HepG2 (cell line): ENCODE data around the gene PRPF38B. TPM values are rescaled to one million over a fixed set of nuclear protein-coding genes. Genes with fewer than 3 reads are reported as not detected.

Source experiments
- ATAC-seq: fragments of 200-7000 bp; cut with Tn5 transposase; 3 replicates; pipeline ENCODE4 v1.9.1; 2020; ENCODE audit warnings: mild to moderate bottlenecking, moderate library complexity
- BruUV-seq: library from RNA; stranded (reverse); fragments of 400-500 nt; replicated peaks from 2 replicates; lab custom pipeline; 2021; lab: Mats Ljungman, UMichigan
- CTCF ChIA-PET: fragments of 300-600 bp; formaldehyde crosslinking; extraction: SDS; loops from one replicate; lab custom pipeline; 2021; ENCODE audit warnings: low total read pairs, inconsistent platforms, low intra/inter-chr PET ratio; lab: Yijun Ruan, JAX
- POLR2A ChIA-PET: fragments of 350-600 bp; sonication (Branson Sonifier 250); formaldehyde crosslinking; loops from one replicate; lab custom pipeline; 2020; ENCODE audit warnings: antibody characterized with exemption, inconsistent platforms; lab: Yijun Ruan, JAX
- DNase-seq: peaks from one replicate; pipeline ENCODE4 v3.0.0-alpha.2; 2015; ENCODE audit warnings: low spot score
- FAIRE-seq: peaks from 3 replicates; lab custom pipeline; 2011; peaks lifted over from hg19 to GRCh38; lab: Jason Lieb, UNC
- H2AFZ ChIP-seq: one replicate; pipeline ENCODE4 v1.6.1; 2011; ENCODE audit warnings: low read length, inconsistent platforms
- H3K27ac ChIP-seq: fragments of 300-600 bp; 3 replicates; pipeline ENCODE4 v1.8.0; 2011; ENCODE audit warnings: mixed run types, mild to moderate bottlenecking, mixed read lengths, low read length, inconsistent platforms; ENCODE audit not compliant: insufficient read depth; ENCODE audit errors: extremely low read length
- H3K27me3 ChIP-seq, 2 experiments: fragments of 200-600 bp in 1 of 2; 2 replicates in 1 of 2; 3 replicates in 1 of 2; pipeline versions ENCODE4 v1.6.0 to v1.8.0; 2011; ENCODE audit warnings: low read length in 2 of 2, mild to moderate bottlenecking in 2 of 2, moderate library complexity in 2 of 2, inconsistent platforms in 1 of 2; ENCODE audit not compliant: insufficient read depth in 2 of 2, control insufficient read depth in 1 of 2
- H3K36me3 ChIP-seq, 2 experiments: fragments of 200-600 bp in 1 of 2; replicated peaks in 1 of 2; 2 replicates in 1 of 2; 3 replicates in 1 of 2; pipeline versions ENCODE4 v1.5.1 to v1.8.0; 2011; ENCODE audit warnings: low read length in 2 of 2, inconsistent platforms in 1 of 2; ENCODE audit not compliant: insufficient read depth in 2 of 2, control insufficient read depth in 1 of 2
- H3K4me1 ChIP-seq: 2 replicates; pipeline ENCODE4 v1.5.1; 2012; ENCODE audit warnings: low read length, inconsistent platforms; ENCODE audit not compliant: insufficient read depth
- H3K4me2 ChIP-seq: 2 replicates; pipeline ENCODE4 v1.6.0; 2011; ENCODE audit warnings: low read depth, low read length, inconsistent platforms
- H3K4me3 ChIP-seq, 3 experiments: fragments of 200-600 bp in 1 of 3; sonication (generic), shearing (Covaris generic) in 1 of 3; replicated peaks in 1 of 3; 2 replicates each; pipeline ENCODE4 v1.5.1; 2011 to 2016; ENCODE audit warnings: low read length in 3 of 3, inconsistent platforms in 2 of 3, low read depth in 2 of 3, mild to moderate bottlenecking in 2 of 3, control low read depth in 1 of 3, mixed read lengths in 1 of 3; ENCODE audit not compliant: insufficient read depth in 1 of 3
- H3K79me2 ChIP-seq: one replicate; pipeline ENCODE4 v1.6.1; 2011; ENCODE audit warnings: low read length, inconsistent platforms; ENCODE audit not compliant: insufficient read depth
- H3K9ac ChIP-seq: 2 replicates; pipeline ENCODE4 v1.6.0; 2011; ENCODE audit warnings: mild to moderate bottlenecking, low read depth, low read length, inconsistent platforms; ENCODE audit not compliant: insufficient read depth
- H3K9me3 ChIP-seq: 2 replicates; pipeline ENCODE4 v1.5.1; 2012; ENCODE audit warnings: mild to moderate bottlenecking, low read length
- H4K20me1 ChIP-seq: 2 replicates; pipeline ENCODE4 v1.6.0; 2011; ENCODE audit warnings: inconsistent platforms, mild to moderate bottlenecking, low read length, moderate library complexity; ENCODE audit not compliant: insufficient read depth
- LCORL ChIP-seq, 2 experiments: fragments of 450-650 bp in 1 of 2; sonication (generic) in 1 of 2; formaldehyde crosslinking in 1 of 2; IDR thresholded peaks; 2 replicates each; pipeline versions ENCODE4 v1.5.0 to v1.6.1; 2017 to 2020; ENCODE audit warnings: antibody characterized with exemption in 1 of 2, missing genetic modification reagents in 1 of 2
- SMC3 ChIP-seq: IDR thresholded peaks from 2 replicates; pipeline ENCODE4 v1.6.1; 2011; ENCODE audit warnings: low read length, improper control_type of control experiment
- STAG1 ChIP-seq: sonication (generic); formaldehyde crosslinking; IDR thresholded peaks from 2 replicates; pipeline ENCODE4 v1.4.0; 2020; ENCODE audit warnings: missing genetic modification reagents
- ZNF430 ChIP-seq: sonication (generic); formaldehyde crosslinking; IDR thresholded peaks from 2 replicates; pipeline ENCODE4 v1.9.0; 2021; ENCODE audit warnings: mild to moderate bottlenecking, missing genetic modification reagents
- WGBS: methylation state at CpG from one replicate; pipeline ENCODE4 v1.1.6; 2017; ENCODE audit warnings: low lambda C conversion rate; 5-methylcytosine and 5-hydroxymethylcytosine counted together
- in situ Hi-C: cut with HindIII; loops from 2 replicates; pipeline ENCODE4 v1.10.0; 2017; ENCODE audit warnings: low pct_unique_long_range_greater_than_20kb; ENCODE audit not compliant: extremely low pct_ligation_motif_present
- intact Hi-C: fragments of 100-400 bp; cut with micrococcal nuclease; formaldehyde crosslinking; loops from one replicate; pipeline ENCODE4 v1.10.0; 2022; ENCODE audit not compliant: unreplicated experiment
- polyA plus RNA-seq, 8 experiments: library from polyadenylated mRNA; depleted of rRNA in 3 of 8; stranded (reverse) in 7 of 8; unstranded in 1 of 8; fragments of >200 nt; fragmentation: Illumina TruSeq in 4 of 8; extraction: Trizol in 4 of 8; gene quantifications; 2 replicates each; pipeline versions ENCODE4 v1.2.1 to v1.2.3, GENCODE V29; 2011 to 2016; ENCODE audit warnings: low read depth in 4 of 8, missing spikeins in 1 of 8, mixed read lengths in 1 of 8; ENCODE audit not compliant: insufficient read depth in 1 of 8
- total RNA-seq, 5 experiments: library from RNA; depleted of rRNA; stranded (reverse); fragments of >200 nt; fragmentation: Illumina TruSeq; extraction: Trizol; gene quantifications; 2 replicates each; pipeline ENCODE4 v1.2.3, GENCODE V29; 2016; ENCODE audit warnings: low read depth in 1 of 5
- TF ChIP-seq, protein P1 (sequence below): sonication (generic); formaldehyde crosslinking; IDR thresholded peaks from 2 replicates; pipeline ENCODE4 v1.5.0; 2020; ENCODE audit warnings: mild to moderate bottlenecking, missing genetic modification reagents, moderate library complexity

PRPF38B gene
- total and polyA plus RNA-seq, 2 of the 13 experiments (the other 11 are each of a cell fraction or from before 2014, with no cell fraction given) = 25.7 to 29.7 TPM

DNA sequence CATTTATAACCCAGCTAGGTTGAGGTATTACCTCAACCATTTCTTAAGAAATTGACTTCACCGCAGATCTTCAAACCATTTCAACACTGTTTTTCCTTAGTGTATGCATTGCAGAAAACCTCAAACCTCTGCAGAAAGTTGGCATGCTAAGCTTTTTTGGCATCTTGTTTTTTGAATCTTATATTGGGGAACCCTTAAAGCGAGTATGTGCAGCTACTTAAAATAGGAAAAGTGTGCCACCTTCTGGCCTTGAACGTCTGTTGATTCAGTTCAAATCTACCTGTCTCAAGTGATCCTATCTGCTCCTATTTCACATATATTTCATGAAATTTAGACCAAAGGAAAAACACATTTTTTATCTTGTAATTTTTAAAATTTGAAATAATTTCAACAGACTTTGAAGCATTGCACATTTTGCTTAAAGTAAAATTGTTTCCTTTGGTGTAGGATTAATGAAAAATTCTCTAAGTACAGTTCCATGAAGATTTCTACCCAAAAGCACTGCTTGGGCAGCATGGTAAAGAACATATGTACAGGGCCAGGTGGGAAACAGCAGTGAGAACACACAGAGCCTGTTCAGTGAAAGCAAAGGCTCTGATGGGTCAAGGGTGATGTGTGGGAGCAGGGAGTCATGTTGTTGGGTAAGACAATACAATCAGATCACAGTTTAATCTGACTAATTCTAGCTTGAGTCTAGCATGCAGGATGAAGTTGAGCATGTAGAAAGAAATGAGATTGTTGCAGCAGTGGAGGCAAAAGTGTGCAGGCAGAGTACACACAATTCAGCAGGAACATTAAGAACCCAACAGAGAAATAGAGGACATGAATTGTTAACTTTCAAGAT is 48.4 kb upstream of the PRPF38B start:
- H3K9me3 ChIP-seq = no peaks in the 10 kb centered on the region
- FAIRE-seq (peak; percentile 60), DNase-seq (peak; percentile 37), ATAC-seq (peak; percentile 52; the same call in 2 of the 3 replicates)
- BruUV-seq = no TSS peak
- ChIA-PET CTCF (interaction anchor here (1.1 to 1.8 kb wide), 2 partner anchors 12 to 131 kb away, joined by 3 to 18 read pairs; no protein-coding TSS in a partner anchor), POLR2A (no interaction called here)
- in situ Hi-C loops (no loop called here), intact Hi-C loops (loop anchor here (1.0 kb wide), 2 partner anchors 82 to 131 kb away; no protein-coding TSS in a partner anchor)
- no peaks in the 10 kb centered on the region for H3K36me3 ChIP-seq
- no peak overlapping the region for H3K27ac ChIP-seq
- no peaks in the 10 kb centered on the region for H3K79me2 ChIP-seq
- no peaks in the 10 kb centered on the region for H4K20me1 ChIP-seq
- no peak overlapping the region for H2AFZ ChIP-seq
- no peak overlapping the region for H3K9ac ChIP-seq
- WGBS = 33% methylated on average over 3 of the region's 3 CpGs
- no peaks in the 10 kb centered on the region for H3K27me3 ChIP-seq
- peaks cover 34% of the 10 kb centered on the region for H3K4me1 ChIP-seq
- TF ChIP-seq LCORL (IDR thresholded peaks at IDR 0.05) (no peak), LCORL (CRISPR knock-in tag; IDR thresholded peaks at IDR 0.05) (no peak), ZNF430 (CRISPR knock-in tag) (no peak), SMC3 (peak; percentile 43), STAG1 (CRISPR knock-in tag) (peak; percentile 63)
- TF ChIP-seq, protein P1, sequence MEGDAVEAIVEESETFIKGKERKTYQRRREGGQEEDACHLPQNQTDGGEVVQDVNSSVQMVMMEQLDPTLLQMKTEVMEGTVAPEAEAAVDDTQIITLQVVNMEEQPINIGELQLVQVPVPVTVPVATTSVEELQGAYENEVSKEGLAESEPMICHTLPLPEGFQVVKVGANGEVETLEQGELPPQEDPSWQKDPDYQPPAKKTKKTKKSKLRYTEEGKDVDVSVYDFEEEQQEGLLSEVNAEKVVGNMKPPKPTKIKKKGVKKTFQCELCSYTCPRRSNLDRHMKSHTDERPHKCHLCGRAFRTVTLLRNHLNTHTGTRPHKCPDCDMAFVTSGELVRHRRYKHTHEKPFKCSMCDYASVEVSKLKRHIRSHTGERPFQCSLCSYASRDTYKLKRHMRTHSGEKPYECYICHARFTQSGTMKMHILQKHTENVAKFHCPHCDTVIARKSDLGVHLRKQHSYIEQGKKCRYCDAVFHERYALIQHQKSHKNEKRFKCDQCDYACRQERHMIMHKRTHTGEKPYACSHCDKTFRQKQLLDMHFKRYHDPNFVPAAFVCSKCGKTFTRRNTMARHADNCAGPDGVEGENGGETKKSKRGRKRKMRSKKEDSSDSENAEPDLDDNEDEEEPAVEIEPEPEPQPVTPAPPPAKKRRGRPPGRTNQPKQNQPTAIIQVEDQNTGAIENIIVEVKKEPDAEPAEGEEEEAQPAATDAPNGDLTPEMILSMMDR = peak; percentile 66
- no peak overlapping the region for H3K4me2 ChIP-seq
- no peak overlapping the region for H3K4me3 ChIP-seq
